T-helper 1 cell treated with Interleukin-12 subunit alpha and Interleukin-12 subunit beta and Interleukin-4 antibody, amounts not matched to agents 30 μg/mL and 1 μg/mL, for 36 hours (primary cell): ENCODE measurements around the gene TOM1L2.
"Not testable (repeated sequence)": the region's sequence is repeated elsewhere in the genome, so short reads cannot be mapped to it uniquely, and the experiment has no call there.

Experiments
- H3K27ac Mint-ChIP-seq: one replicate; pipeline ENCODE4 v1.8.0; 2021; ENCODE audit warnings: mild to moderate bottlenecking, mixed read lengths
- H3K27me3 Mint-ChIP-seq: one replicate; pipeline ENCODE4 v1.8.0; 2021; ENCODE audit warnings: low read depth, mixed read lengths
- H3K36me3 Mint-ChIP-seq: one replicate; pipeline ENCODE4 v1.8.0; 2021; ENCODE audit warnings: low read depth, mixed read lengths
- H3K4me1 Mint-ChIP-seq: one replicate; pipeline ENCODE4 v1.8.0; 2021; ENCODE audit warnings: low read depth, mixed read lengths
- H3K4me3 Mint-ChIP-seq: one replicate; pipeline ENCODE4 v1.8.0; 2021; ENCODE audit warnings: mild to moderate bottlenecking, moderate library complexity, mixed read lengths
- H3K9me3 Mint-ChIP-seq: one replicate; pipeline ENCODE4 v1.8.0; 2021; ENCODE audit warnings: mixed read lengths

The TOM1L2 gene

DNA sequence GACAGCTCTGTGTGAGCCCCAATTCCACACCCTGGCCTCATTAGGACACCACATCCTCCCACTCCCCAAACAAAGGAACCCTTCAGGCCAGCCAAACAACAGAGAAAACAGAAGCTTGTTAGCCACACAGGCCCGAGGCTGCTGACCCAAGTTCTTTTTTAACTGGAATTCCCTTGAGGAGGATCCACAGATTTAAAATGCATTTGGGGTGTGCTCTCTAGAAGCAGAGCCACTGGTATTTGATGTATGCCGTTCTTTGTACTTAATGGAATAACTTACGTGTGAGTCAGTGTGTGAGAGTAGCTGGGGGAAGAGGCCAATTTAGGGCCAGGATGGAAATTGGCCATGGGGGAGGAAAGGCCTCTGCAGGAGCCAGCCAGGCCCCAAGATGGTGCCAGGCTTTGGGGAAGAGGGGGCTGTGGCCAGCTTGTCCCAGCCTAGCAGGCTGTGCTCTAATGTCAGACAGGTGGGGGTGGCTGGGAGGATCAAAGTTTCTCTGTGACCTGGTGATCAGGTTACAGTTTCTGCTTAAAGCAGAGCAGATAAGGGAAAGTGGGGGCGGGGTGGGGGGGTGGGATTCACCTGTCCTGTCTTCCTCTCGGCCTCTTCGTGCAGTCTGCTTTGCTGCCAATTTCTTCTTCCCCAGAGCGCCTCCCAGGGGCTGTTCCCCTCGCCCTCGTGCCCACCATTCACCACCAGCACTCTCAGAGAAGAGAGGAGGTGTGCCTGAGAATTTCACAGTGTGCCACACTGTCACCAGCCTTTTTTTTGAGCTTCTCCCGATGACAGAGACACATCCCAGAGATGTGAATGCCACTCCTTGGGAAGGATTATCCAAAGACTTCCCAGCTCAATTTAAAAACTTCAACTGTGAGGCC is 50.8 kb downstream of the TOM1L2 start:
- H3K36me3 Mint-ChIP-seq, result no peaks in the 10 kb centered on the region
- no peak overlapping the region for H3K4me3 Mint-ChIP-seq
- H3K9me3 Mint-ChIP-seq, result no peaks in the 10 kb centered on the region
- peaks cover 7% of the 10 kb centered on the region for H3K27me3 Mint-ChIP-seq
- no peak overlapping the region for H3K27ac Mint-ChIP-seq
- peaks cover 3% of the 10 kb centered on the region for H3K4me1 Mint-ChIP-seq

DNA sequence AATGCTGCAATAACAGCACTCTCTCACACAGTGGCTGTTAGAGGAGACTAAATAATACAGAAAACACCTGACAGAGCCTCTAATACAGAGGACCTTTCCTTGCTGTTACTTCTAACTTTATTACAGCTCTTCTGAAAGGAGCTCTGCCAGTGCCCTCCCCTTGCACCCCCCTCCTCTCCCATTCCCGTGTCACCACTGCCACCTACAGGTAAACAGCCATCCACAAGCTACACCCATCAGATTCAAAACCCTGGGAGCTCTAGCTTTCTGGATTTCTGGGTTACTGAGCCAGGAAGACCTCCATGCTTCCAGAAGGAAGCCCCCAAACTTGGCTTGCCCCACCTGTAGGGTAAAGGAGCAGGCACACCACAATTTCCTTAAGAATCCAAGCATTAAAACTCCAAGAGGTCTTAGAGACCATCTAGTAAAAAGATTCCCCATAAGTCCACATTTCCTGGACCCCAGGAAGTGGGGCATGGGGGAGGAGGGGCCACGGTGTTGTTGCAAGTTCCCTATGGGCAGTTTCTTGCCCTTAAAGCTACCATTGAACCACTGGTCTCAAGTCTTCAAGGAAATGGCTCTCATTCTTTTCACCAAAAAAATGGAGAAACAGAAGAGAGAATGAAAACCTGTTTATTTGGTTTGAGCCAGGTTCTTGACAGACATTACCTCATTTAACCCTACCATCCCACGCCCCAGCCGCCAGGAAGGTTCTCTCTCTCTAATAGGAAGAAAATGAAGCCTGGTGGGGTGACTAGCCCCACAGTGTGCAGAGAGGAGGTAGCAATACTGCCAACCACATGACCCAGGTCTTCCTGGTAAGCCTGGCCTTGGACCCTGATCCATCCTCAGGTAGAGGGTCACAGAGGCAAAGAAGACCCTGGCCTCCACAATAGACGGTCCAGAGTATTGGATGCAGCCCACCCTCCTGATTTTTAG is 52.8 kb downstream of the TOM1L2 start:
- Mint-ChIP-seq H3K36me3 (no peaks in the 10 kb centered on the region), H3K27me3 (peaks cover 7% of the 10 kb centered on the region), H3K27ac (no peak overlapping the region), H3K4me3 (no peak overlapping the region), H3K4me1 (peaks cover 5% of the 10 kb centered on the region), H3K9me3 (no peaks in the 10 kb centered on the region)

DNA sequence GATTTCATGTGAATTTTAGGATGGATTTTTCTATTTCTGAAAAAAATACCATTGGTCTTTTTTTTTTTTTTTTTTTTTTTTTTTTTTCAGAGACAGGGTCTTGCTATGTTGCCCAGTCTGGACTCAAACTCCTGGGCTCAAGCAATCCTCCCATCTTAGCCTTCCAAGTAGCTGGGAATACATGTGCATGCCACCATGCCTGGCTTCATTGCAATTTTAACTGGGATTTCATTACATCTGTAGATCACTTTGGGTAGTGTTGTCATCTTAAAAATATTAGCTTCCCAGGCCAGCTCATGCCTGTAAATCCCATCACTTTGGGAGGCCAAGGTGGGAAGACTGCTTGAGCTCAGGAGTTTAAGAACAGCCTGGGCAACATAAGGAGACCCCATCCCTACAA is 54.8 kb downstream of the TOM1L2 start:
- Mint-ChIP-seq H3K27ac (no peak overlapping the region), H3K4me1 (peaks cover 14% of the 10 kb centered on the region), H3K9me3 (no peaks in the 10 kb centered on the region), H3K27me3 (peaks cover 7% of the 10 kb centered on the region), H3K4me3 (no peak overlapping the region), H3K36me3 (no peaks in the 10 kb centered on the region)

DNA sequence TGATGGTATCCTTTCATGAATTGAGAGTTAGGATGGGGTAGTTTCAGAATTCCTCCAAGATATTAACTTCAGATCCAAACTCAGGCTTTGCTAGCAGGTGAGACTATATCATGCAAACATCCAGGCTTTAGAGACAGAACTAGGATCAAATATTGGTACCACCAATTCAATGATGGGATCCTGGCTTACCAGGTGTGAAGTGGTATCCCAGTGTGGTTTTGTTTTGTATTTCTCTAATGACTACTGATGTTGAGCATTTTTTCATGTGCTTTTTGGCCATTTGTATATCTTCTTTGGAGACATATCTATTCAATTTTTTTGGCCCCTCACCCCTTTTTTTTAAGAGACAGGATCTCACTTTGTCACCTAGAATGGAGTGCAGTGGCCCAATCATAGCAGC is 57.0 kb downstream of the TOM1L2 start:
- peaks cover 2% of the 10 kb centered on the region for H3K36me3 Mint-ChIP-seq
- no peaks in the 10 kb centered on the region for H3K9me3 Mint-ChIP-seq
- H3K27ac Mint-ChIP-seq, result no peak overlapping the region
- H3K27me3 Mint-ChIP-seq, result peaks cover 7% of the 10 kb centered on the region
- H3K4me3 Mint-ChIP-seq, result no peak overlapping the region
- H3K4me1 Mint-ChIP-seq, result peaks cover 14% of the 10 kb centered on the region

DNA sequence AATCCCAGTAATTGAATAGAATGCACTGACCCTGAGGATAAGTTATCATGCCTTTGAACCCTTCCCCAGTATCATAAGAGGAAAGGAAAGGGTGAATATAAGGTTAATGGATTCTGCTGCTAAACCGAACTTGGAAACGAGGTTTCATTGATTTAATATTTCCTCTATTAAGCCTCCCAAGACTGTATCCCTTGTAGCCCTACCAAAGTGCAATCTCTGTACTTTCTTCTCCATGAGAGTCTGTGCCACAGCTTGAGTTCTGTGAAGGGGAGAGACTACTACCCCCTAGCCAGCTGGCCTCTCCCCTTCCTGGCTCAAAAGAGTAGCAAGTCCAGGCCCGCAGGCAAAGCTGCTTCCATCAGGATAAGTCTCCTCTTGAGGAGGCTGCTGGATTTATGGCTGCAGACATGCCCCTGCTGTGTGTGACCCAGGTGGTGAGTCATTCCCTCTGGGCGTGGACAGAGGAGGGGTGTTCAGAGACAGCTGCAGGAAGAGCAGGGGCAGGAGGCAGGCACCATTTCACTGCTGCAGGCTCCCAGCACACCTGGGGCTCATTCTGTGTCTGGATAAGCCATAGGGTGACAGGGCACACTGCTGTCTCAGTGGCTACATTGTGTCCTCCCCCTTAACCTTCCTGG is 58.4 kb downstream of the TOM1L2 start:
- Mint-ChIP-seq H3K27ac (peak overlapping the region; percentile 24), H3K4me1 (peaks cover 10% of the 10 kb centered on the region), H3K4me3 (no peak overlapping the region), H3K27me3 (peaks cover 7% of the 10 kb centered on the region), H3K9me3 (no peaks in the 10 kb centered on the region), H3K36me3 (peaks cover 2% of the 10 kb centered on the region)

DNA sequence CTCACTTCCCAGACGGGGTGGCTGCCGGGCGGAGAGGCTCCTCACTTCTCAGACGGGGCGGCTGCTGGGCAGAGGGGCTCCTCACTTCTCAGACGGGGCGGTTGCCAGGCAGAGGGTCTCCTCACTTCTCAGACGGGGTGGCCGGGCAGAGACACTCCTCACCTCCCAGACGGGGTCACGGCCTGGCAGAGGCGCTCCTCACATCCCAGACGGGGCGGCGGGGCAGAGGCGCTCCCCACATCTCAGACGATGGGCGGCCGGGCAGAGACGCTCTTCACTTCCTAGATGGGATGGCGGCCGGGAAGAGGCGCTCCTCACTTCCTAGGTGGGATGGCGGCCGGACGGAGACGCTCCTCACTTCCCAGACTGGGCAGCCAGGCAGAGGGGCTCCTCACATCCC is 59.9 kb downstream of the TOM1L2 start:
- peaks cover 10% of the 10 kb centered on the region for H3K4me1 Mint-ChIP-seq
- not testable (repeated sequence) for H3K27me3 Mint-ChIP-seq, H3K9me3 Mint-ChIP-seq, H3K4me3 Mint-ChIP-seq, H3K27ac Mint-ChIP-seq, H3K36me3 Mint-ChIP-seq

DNA sequence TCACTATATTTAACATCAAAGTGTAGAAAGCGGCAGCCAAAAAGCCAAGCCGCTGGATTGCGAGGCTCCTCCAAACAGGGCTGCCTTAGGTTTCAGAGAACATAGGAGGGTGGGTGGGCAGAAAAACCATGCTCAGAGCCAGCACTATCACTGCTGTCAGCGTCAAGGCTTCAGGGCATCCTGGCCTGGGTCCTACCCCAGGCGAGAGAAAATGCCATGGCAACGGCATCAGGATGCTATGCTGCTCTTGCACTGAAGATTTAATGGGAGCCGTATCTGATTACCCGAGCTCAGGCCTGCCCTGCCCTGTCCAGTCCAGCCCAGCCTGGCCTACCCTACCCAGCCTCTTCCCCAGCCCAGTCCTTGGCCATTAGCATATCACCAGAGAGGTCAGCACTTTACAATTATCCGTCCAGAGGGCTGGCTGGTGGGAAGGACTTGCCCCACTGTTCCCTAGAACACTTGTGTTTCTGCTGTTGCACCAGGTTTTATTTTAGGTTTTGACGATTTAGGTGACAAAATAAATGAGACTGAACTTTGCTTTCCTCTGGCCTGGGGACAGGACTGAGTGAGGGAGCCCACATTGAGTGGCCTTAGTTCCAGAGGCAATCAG is 61.1 kb downstream of the TOM1L2 start:
- Mint-ChIP-seq H3K27me3 (no peaks in the 10 kb centered on the region), H3K9me3 (no peaks in the 10 kb centered on the region), H3K27ac (no peak overlapping the region), H3K36me3 (peaks cover 7% of the 10 kb centered on the region), H3K4me1 (peaks cover 10% of the 10 kb centered on the region), H3K4me3 (no peak overlapping the region)

DNA sequence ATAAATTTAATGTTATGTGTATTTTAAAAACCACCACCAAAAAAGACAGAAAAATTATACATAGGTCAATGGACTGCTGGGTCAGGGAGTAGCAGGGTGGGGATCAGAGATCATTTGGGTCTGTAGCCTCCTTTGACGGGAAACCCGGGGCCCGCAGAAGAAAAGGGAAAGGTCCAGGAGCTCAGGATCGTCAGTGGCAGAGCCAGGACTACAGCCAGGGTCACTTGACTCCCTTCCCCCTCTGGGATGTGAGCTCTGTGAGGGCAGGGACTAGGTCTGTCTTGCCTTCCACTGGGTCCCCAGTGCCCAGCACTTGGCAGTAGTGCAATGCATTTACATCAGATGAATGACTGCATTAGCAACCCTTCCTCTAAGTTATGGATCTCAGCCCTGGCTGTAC is 62.1 kb downstream of the TOM1L2 start:
- Mint-ChIP-seq H3K36me3 (peaks cover 10% of the 10 kb centered on the region), H3K4me3 (no peak overlapping the region), H3K27ac (no peak overlapping the region), H3K4me1 (peaks cover 10% of the 10 kb centered on the region), H3K27me3 (no peaks in the 10 kb centered on the region), H3K9me3 (no peaks in the 10 kb centered on the region)

DNA sequence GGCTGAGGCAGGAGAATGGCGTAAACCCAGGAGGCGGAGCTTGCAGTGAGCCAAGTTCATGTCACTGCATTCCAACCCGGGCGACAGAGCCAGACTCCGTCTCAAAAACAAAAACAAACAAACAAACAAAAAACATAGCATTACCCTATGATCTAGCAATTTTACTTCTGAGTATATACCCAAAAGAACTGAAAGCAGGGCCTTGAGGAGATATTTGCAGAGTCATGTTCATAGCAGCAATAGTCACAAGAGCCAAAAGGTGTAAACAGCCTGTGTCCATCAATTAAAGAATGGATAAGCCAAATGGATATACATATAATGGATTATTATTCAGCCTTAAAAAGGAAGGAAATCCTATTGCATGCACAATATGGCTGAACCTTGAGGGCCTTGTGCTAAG is 63.1 kb downstream of the TOM1L2 start:
- H3K9me3 Mint-ChIP-seq, result no peaks in the 10 kb centered on the region
- no peak overlapping the region for H3K27ac Mint-ChIP-seq
- peaks cover 10% of the 10 kb centered on the region for H3K36me3 Mint-ChIP-seq
- H3K4me3 Mint-ChIP-seq, result no peak overlapping the region
- peaks cover 5% of the 10 kb centered on the region for H3K4me1 Mint-ChIP-seq
- H3K27me3 Mint-ChIP-seq, result no peaks in the 10 kb centered on the region

DNA sequence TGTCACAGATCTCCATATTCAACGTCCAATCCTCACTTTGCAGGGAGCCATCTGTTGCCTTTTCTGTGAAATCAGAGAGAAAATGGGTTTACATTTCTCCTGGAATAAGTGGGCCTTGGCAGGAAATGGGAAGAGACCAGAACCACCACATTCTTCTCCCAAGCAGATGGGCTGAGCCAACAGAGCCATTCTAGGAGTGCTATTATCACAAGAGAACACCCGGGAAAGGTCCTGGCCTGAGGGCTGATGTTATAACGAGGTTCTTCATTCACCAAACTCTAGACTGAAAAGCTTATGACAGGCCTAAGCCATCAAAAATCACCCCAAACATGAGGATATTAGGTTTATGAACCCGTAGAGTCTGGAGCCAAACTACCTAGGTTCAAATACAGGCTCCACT is 64.7 kb downstream of the TOM1L2 start:
- peaks cover 10% of the 10 kb centered on the region for H3K36me3 Mint-ChIP-seq
- no peak overlapping the region for H3K4me3 Mint-ChIP-seq
- no peaks in the 10 kb centered on the region for H3K4me1 Mint-ChIP-seq
- no peaks in the 10 kb centered on the region for H3K27me3 Mint-ChIP-seq
- H3K9me3 Mint-ChIP-seq, result no peaks in the 10 kb centered on the region
- H3K27ac Mint-ChIP-seq, result no peak overlapping the region

DNA sequence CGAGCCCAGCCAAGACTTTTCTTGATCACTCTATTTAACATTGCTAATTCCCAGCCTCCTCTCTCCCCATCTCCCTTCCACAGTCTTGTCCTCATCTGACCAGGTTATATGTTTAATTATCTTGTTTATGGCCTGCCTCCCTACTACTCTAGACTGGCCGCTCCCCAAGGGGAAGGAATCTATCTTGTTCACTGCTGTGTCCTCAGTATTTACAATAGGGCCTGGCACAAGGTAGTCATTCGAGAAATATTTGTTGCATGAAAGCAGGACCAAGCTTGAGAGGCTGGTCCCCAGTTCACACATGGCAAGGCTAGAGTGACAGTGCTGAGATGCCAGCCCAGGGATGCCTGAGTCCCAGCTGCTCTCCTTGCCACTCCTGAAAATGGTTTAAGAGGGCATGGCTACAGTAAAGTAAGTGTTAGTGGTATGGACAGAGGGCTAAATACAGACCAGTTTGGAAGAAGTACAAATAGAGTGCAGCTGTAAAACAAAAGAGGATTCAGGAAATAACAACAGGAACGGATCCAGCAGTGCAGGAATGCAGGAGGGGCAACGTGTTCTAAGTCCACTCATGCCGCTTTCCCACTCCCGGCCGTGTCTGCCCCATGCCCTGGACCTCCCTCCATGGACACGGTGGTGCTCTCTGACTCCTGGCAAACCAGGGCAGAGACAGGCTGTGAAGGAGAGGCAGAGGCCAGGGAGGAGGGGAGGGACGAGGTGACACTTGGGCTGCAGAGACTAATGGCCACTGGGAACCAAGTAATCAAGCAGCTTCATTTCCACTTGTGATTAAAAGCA is 65.6 kb downstream of the TOM1L2 start:
- Mint-ChIP-seq H3K36me3 (peaks cover 10% of the 10 kb centered on the region), H3K9me3 (no peaks in the 10 kb centered on the region), H3K4me3 (no peak overlapping the region), H3K4me1 (no peaks in the 10 kb centered on the region), H3K27me3 (no peaks in the 10 kb centered on the region), H3K27ac (no peak overlapping the region)

DNA sequence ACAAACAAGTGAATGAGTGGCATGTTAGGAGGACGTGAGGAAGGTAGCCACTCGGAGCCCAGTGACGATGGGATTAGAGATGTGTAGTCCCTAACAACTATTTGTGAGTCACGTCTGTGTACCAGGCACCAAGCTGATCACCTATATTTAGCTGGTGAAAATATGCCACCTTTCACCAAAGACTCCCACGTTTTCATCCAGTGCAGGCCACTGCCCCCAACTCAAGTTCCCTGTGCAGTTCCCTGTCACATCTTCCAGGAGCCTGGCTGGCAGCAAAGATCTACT is 67.2 kb downstream of the TOM1L2 start:
- Mint-ChIP-seq H3K27ac (no peak overlapping the region), H3K4me1 (no peaks in the 10 kb centered on the region), H3K36me3 (peaks cover 8% of the 10 kb centered on the region), H3K9me3 (no peaks in the 10 kb centered on the region), H3K27me3 (no peaks in the 10 kb centered on the region), H3K4me3 (no peak overlapping the region)

DNA sequence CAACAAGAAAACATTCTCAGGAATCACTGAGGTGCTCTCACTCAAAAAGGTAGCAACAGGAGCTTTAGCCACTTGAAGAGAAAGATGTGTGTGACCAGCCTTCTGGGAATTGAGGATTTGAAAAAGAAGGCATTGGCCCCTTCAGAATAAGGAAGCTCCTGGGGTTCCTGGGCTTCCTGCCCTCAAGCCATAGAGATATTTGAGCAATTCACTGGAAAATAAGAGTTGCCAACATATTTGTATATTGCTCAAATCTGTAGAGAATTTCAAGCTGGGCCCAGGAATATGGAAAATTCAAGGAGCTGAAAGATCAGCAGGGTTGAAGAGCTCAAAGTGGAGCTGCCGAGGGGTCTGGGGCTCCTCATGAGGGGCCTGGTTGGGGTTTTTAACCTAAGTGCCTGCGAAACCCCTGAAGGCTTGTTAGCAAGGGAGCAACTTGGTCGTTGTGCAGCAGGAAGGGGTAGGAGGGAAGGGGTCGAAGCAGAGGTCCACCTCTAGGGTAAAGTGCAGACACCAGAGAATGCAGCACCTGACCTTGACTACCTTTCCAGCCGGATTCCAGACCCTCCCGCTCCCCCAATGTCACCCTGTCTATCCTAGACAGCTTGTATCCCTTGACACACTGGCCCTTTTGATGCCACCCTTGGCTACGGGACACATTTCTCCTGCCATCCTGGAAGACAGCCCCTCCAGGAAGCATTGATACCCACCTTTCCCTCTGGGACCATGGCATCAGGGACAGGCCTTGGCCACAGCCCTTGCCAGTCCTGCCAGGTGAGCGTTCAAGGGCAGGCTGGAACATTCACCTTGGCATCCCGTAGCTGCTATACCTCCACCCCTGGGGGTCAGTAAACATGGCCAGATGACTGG is 67.8 kb downstream of the TOM1L2 start:
- Mint-ChIP-seq H3K4me1 (no peaks in the 10 kb centered on the region), H3K27me3 (no peaks in the 10 kb centered on the region), H3K4me3 (no peak overlapping the region), H3K9me3 (no peaks in the 10 kb centered on the region), H3K27ac (no peak overlapping the region), H3K36me3 (peaks cover 8% of the 10 kb centered on the region)
